Coronary artery (tissue), 2 donors: ENCODE data around the gene GALNTL6.
"Not testable (repeated sequence)": the region's sequence is repeated elsewhere in the genome, so short reads cannot be mapped to it uniquely, and the experiment has no call there.

Experiments
- DNase-seq: peaks from one replicate; pipeline ENCODE4 v3.0.0-alpha.2; 2017; ENCODE audit warnings: low spot score
- H3K27ac ChIP-seq, 2 donors: fragments of 200-600 bp; sonication (generic); one replicate each; pipeline ENCODE4 v1.5.1; 2016 to 2019
- H3K4me3 ChIP-seq: fragments of 200-600 bp; sonication (generic); 2 replicates; pipeline ENCODE4 v1.5.1; 2016; ENCODE audit warnings: mild to moderate bottlenecking, moderate library complexity
- CTCF ChIP-seq: fragments of 200-600 bp; sonication (generic); IDR thresholded peaks from one replicate; pipeline ENCODE4 v1.5.1; 2019; ENCODE audit warnings: antibody characterized with exemption

GALNTL6 gene

GRCh38 chr4:172899861-172900260 lies 1086.7 kb downstream of the GALNTL6 start:
- no peak for TF ChIP-seq CTCF
- no peak for DNase-seq
- no peak overlapping the region for H3K4me3 ChIP-seq

GRCh38 chr4:172900900-172901299 lies 1087.7 kb downstream of the GALNTL6 start:
- no peak for TF ChIP-seq CTCF
- no peak for DNase-seq
- no peak overlapping the region for H3K27ac ChIP-seq
- H3K4me3 ChIP-seq: no peak overlapping the region

More at GRCh38 chr4:172899861-172900260, 1086.7 kb downstream of the GALNTL6 start:
- no peak overlapping the region for H3K27ac ChIP-seq

- not testable (repeated sequence) for H3K27ac ChIP-seq, H3K4me3 ChIP-seq, DNase-seq
Measured at GRCh38 chr4:172912468-172912867, 1099.3 kb downstream of the GALNTL6 start.

GRCh38 chr4:172917403-172917802 lies 1104.2 kb downstream of the GALNTL6 start:
- H3K27ac ChIP-seq, H3K4me3 ChIP-seq, DNase-seq: not testable (repeated sequence)

GRCh38 chr4:172919269-172919668 lies 1106.1 kb downstream of the GALNTL6 start:
- no peak for DNase-seq
- no peak for TF ChIP-seq CTCF
- no peak overlapping the region for H3K4me3 ChIP-seq
- H3K27ac ChIP-seq: no peak overlapping the region

GRCh38 chr4:172927096-172927814 lies 1114.1 kb downstream of the GALNTL6 start:
- TF ChIP-seq CTCF: no peak
- no peak overlapping the region for H3K4me3 ChIP-seq
- DNase-seq: no peak
- no peak overlapping the region for H3K27ac ChIP-seq

- no peak for DNase-seq
- no peak overlapping the region for H3K27ac ChIP-seq
- no peak for TF ChIP-seq CTCF
- H3K4me3 ChIP-seq: no peak overlapping the region
Measured at GRCh38 chr4:172928347-172928746, 1115.1 kb downstream of the GALNTL6 start.

GRCh38 chr4:172938072-172938829 lies 1125.0 kb downstream of the GALNTL6 start:
- no peak for TF ChIP-seq CTCF
- no peak overlapping the region for H3K4me3 ChIP-seq
- DNase-seq: no peak
- H3K27ac ChIP-seq: no peak overlapping the region
